ENCODE measurements around the gene UNC5C.

Gene UNC5C

GRCh38 chr4:95300304-95300703, 248.5 kb downstream of the UNC5C start:
- Histone ChIP-seq H2BK120ac (ENCODE audit: insufficient read depth, low read length, poor library complexity) (no peak overlapping the region), H3K4me2 (ENCODE audit: low read length) (no peak overlapping the region), H3K79me2 (ENCODE audit: control insufficient read depth, insufficient read depth, low read length, poor library complexity) (no peaks in the 10 kb centered on the region), H4K91ac (ENCODE audit: low read depth, low read length) (no peak overlapping the region), H3K4me3 (ENCODE audit: low read depth, low read length) (no peak overlapping the region), H3K36me3 (ENCODE audit: control insufficient read depth in 1 of 2, insufficient read depth in 2 of 2, low read length in 2 of 2) (peaks cover 13 to 14% of the 10 kb centered on the region in 2 experiments), H3K9ac (ENCODE audit: low read length) (no peak overlapping the region), H3K4me1 (ENCODE audit: control insufficient read depth in 1 of 2, insufficient read depth in 2 of 2, low read length in 2 of 2) (no peaks in the 10 kb centered on the region), H3K27me3 (ENCODE audit: insufficient read depth, low read length) (no peaks in the 10 kb centered on the region), H3K23ac (ENCODE audit: low read length) (no peak overlapping the region), H4K8ac (ENCODE audit: low read depth, low read length) (no peak overlapping the region), H3K4ac (ENCODE audit: low read depth, low read length) (no peak overlapping the region), H3K18ac (ENCODE audit: low read length) (no peak overlapping the region), H3K9me3 (ENCODE audit: insufficient read depth, low read depth, low read length) (no peaks in the 10 kb centered on the region), H2AK5ac (ENCODE audit: low read length) (no peak overlapping the region), H4K12ac (ENCODE audit: low read depth, low read length) (no peak overlapping the region), H3K27ac (ENCODE audit: low read depth, low read length) (no peak overlapping the region), H2BK12ac (ENCODE audit: low read length) (no peak overlapping the region), H3K14ac (ENCODE audit: low read length) (no peak overlapping the region), H2AFZ (ENCODE audit: insufficient read depth, low read length, poor library complexity) (no peak overlapping the region), H2BK5ac (ENCODE audit: low read depth, low read length, poor library complexity) (no peak overlapping the region), H3K79me1 (ENCODE audit: low read length) (no peaks in the 10 kb centered on the region)
- no CpG with 5 or more reads among the region's 1 CpG for WGBS (ENCODE audit: extremely low coverage, insufficient coverage, insufficient read length)
- no peak for DNase-seq

GRCh38 chr4:95296052-95296451, 252.7 kb downstream of the UNC5C start:
- Histone ChIP-seq H3K36me3 (ENCODE audit: control insufficient read depth in 1 of 2, insufficient read depth in 2 of 2, low read length in 2 of 2) (peaks cover 11 to 15% of the 10 kb centered on the region in 2 experiments), H2BK120ac (ENCODE audit: insufficient read depth, low read length, poor library complexity) (no peak overlapping the region), H3K4me1 (ENCODE audit: control insufficient read depth in 1 of 2, insufficient read depth in 2 of 2, low read length in 2 of 2) (no peaks in the 10 kb centered on the region), H3K14ac (ENCODE audit: low read length) (no peak overlapping the region), H3K9me3 (ENCODE audit: insufficient read depth, low read depth, low read length) (no peaks in the 10 kb centered on the region), H4K12ac (ENCODE audit: low read depth, low read length) (no peak overlapping the region), H3K9ac (ENCODE audit: low read length) (no peak overlapping the region), H3K4me3 (ENCODE audit: low read depth, low read length) (no peak overlapping the region), H4K91ac (ENCODE audit: low read depth, low read length) (no peak overlapping the region), H3K23ac (ENCODE audit: low read length) (no peak overlapping the region), H2BK12ac (ENCODE audit: low read length) (no peak overlapping the region), H2AFZ (ENCODE audit: insufficient read depth, low read length, poor library complexity) (no peak overlapping the region), H3K4me2 (ENCODE audit: low read length) (no peak overlapping the region), H2BK5ac (ENCODE audit: low read depth, low read length, poor library complexity) (no peak overlapping the region), H3K79me2 (ENCODE audit: control insufficient read depth, insufficient read depth, low read length, poor library complexity) (no peaks in the 10 kb centered on the region), H3K27me3 (ENCODE audit: insufficient read depth, low read length) (no peaks in the 10 kb centered on the region), H3K18ac (ENCODE audit: low read length) (no peak overlapping the region), H3K4ac (ENCODE audit: low read depth, low read length) (no peak overlapping the region), H3K27ac (ENCODE audit: low read depth, low read length) (no peak overlapping the region), H3K79me1 (ENCODE audit: low read length) (no peaks in the 10 kb centered on the region), H4K8ac (ENCODE audit: low read depth, low read length) (no peak overlapping the region), H2AK5ac (ENCODE audit: low read length) (no peak overlapping the region)
- no peak for DNase-seq
- no CpG with 5 or more reads among the region's 2 CpGs for WGBS (ENCODE audit: extremely low coverage, insufficient coverage, insufficient read length)

- no peak overlapping the region for H3K27ac ChIP-seq (ENCODE audit: low read depth, low read length)
- no peaks in the 10 kb centered on the region for H3K9me3 ChIP-seq (ENCODE audit: insufficient read depth, low read depth, low read length)
- H3K4ac ChIP-seq (ENCODE audit: low read depth, low read length) = no peak overlapping the region
- H3K27me3 ChIP-seq (ENCODE audit: insufficient read depth, low read length) = no peaks in the 10 kb centered on the region
- no peaks in the 10 kb centered on the region for H3K79me1 ChIP-seq (ENCODE audit: low read length)
- H3K14ac ChIP-seq (ENCODE audit: low read length) = no peak overlapping the region
- no peak overlapping the region for H4K8ac ChIP-seq (ENCODE audit: low read depth, low read length)
- H4K12ac ChIP-seq (ENCODE audit: low read depth, low read length) = no peak overlapping the region
- no peak overlapping the region for H3K23ac ChIP-seq (ENCODE audit: low read length)
- no peak overlapping the region for H3K18ac ChIP-seq (ENCODE audit: low read length)
- H3K79me2 ChIP-seq (ENCODE audit: control insufficient read depth, insufficient read depth, low read length, poor library complexity) = no peaks in the 10 kb centered on the region
- no peak overlapping the region for H2AK5ac ChIP-seq (ENCODE audit: low read length)
- H2AFZ ChIP-seq (ENCODE audit: insufficient read depth, low read length, poor library complexity) = no peak overlapping the region
- H3K9ac ChIP-seq (ENCODE audit: low read length) = no peak overlapping the region
- DNase-seq = no peak
- no peak overlapping the region for H3K4me3 ChIP-seq (ENCODE audit: low read depth, low read length)
- no peak overlapping the region for H4K91ac ChIP-seq (ENCODE audit: low read depth, low read length)
- H2BK12ac ChIP-seq (ENCODE audit: low read length) = no peak overlapping the region
- no peaks in the 10 kb centered on the region for H3K4me1 ChIP-seq (ENCODE audit: control insufficient read depth in 1 of 2, insufficient read depth in 2 of 2, low read length in 2 of 2)
- H2BK5ac ChIP-seq (ENCODE audit: low read depth, low read length, poor library complexity) = no peak overlapping the region
- H3K4me2 ChIP-seq (ENCODE audit: low read length) = no peak overlapping the region
- no peak overlapping the region for H2BK120ac ChIP-seq (ENCODE audit: insufficient read depth, low read length, poor library complexity)
- no CpG with 5 or more reads among the region's 1 CpG for WGBS (ENCODE audit: extremely low coverage, insufficient coverage, insufficient read length)
- peaks cover 11 to 15% of the 10 kb centered on the region in 2 experiments for H3K36me3 ChIP-seq (ENCODE audit: control insufficient read depth in 1 of 2, insufficient read depth in 2 of 2, low read length in 2 of 2)
Observed at GRCh38 chr4:95295157-95295556, 253.6 kb downstream of the UNC5C start.

GRCh38 chr4:95294321-95294720, 254.5 kb downstream of the UNC5C start:
- no peak overlapping the region for H4K91ac ChIP-seq (ENCODE audit: low read depth, low read length)
- H3K79me1 ChIP-seq (ENCODE audit: low read length) = no peaks in the 10 kb centered on the region
- no peak overlapping the region for H3K14ac ChIP-seq (ENCODE audit: low read length)
- H3K4me1 ChIP-seq (ENCODE audit: control insufficient read depth in 1 of 2, insufficient read depth in 2 of 2, low read length in 2 of 2) = no peaks in the 10 kb centered on the region
- no peaks in the 10 kb centered on the region for H3K79me2 ChIP-seq (ENCODE audit: control insufficient read depth, insufficient read depth, low read length, poor library complexity)
- WGBS (ENCODE audit: extremely low coverage, insufficient coverage, insufficient read length) = no CpG with 5 or more reads among the region's 4 CpGs
- no peak overlapping the region for H4K12ac ChIP-seq (ENCODE audit: low read depth, low read length)
- no peak overlapping the region for H3K4ac ChIP-seq (ENCODE audit: low read depth, low read length)
- H2BK120ac ChIP-seq (ENCODE audit: insufficient read depth, low read length, poor library complexity) = no peak overlapping the region
- H3K23ac ChIP-seq (ENCODE audit: low read length) = no peak overlapping the region
- H3K18ac ChIP-seq (ENCODE audit: low read length) = no peak overlapping the region
- H3K9me3 ChIP-seq (ENCODE audit: insufficient read depth, low read depth, low read length) = no peaks in the 10 kb centered on the region
- no peak overlapping the region for H3K9ac ChIP-seq (ENCODE audit: low read length)
- peaks cover 11% of the 10 kb centered on the region in 2 experiments for H3K36me3 ChIP-seq (ENCODE audit: control insufficient read depth in 1 of 2, insufficient read depth in 2 of 2, low read length in 2 of 2)
- no peak overlapping the region for H4K8ac ChIP-seq (ENCODE audit: low read depth, low read length)
- H2AK5ac ChIP-seq (ENCODE audit: low read length) = no peak overlapping the region
- no peak for DNase-seq
- H3K4me2 ChIP-seq (ENCODE audit: low read length) = no peak overlapping the region
- no peak overlapping the region for H3K27ac ChIP-seq (ENCODE audit: low read depth, low read length)
- H2AFZ ChIP-seq (ENCODE audit: insufficient read depth, low read length, poor library complexity) = no peak overlapping the region
- no peak overlapping the region for H2BK5ac ChIP-seq (ENCODE audit: low read depth, low read length, poor library complexity)
- H3K4me3 ChIP-seq (ENCODE audit: low read depth, low read length) = no peak overlapping the region
- H3K27me3 ChIP-seq (ENCODE audit: insufficient read depth, low read length) = no peaks in the 10 kb centered on the region
- H2BK12ac ChIP-seq (ENCODE audit: low read length) = no peak overlapping the region
